HepG2 (cell line): ENCODE data around the gene SOCS7. TPM values are rescaled to one million over a fixed set of nuclear protein-coding genes. Genes with fewer than 3 reads are reported as not detected.

Experiments
- ATAC-seq: fragments of 200-7000 bp; cut with Tn5 transposase; 3 replicates; pipeline ENCODE4 v1.9.1; 2020; ENCODE audit warnings: mild to moderate bottlenecking, moderate library complexity
- BruUV-seq: library from RNA; stranded (reverse); fragments of 400-500 nt; replicated peaks from 2 replicates; lab custom pipeline; 2021; lab: Mats Ljungman, UMichigan
- CTCF ChIA-PET: fragments of 300-600 bp; formaldehyde crosslinking; extraction: SDS; loops from one replicate; lab custom pipeline; 2021; ENCODE audit warnings: low total read pairs, inconsistent platforms, low intra/inter-chr PET ratio; lab: Yijun Ruan, JAX
- POLR2A ChIA-PET: fragments of 350-600 bp; sonication (Branson Sonifier 250); formaldehyde crosslinking; loops from one replicate; lab custom pipeline; 2020; ENCODE audit warnings: antibody characterized with exemption, inconsistent platforms; lab: Yijun Ruan, JAX
- DNase-seq: peaks from one replicate; pipeline ENCODE4 v3.0.0-alpha.2; 2015; ENCODE audit warnings: low spot score
- FAIRE-seq: peaks from 3 replicates; lab custom pipeline; 2011; peaks lifted over from hg19 to GRCh38; lab: Jason Lieb, UNC
- H2AFZ ChIP-seq: one replicate; pipeline ENCODE4 v1.6.1; 2011; ENCODE audit warnings: low read length, inconsistent platforms
- H3K27ac ChIP-seq: fragments of 300-600 bp; 3 replicates; pipeline ENCODE4 v1.8.0; 2011; ENCODE audit warnings: mixed run types, mild to moderate bottlenecking, mixed read lengths, low read length, inconsistent platforms; ENCODE audit not compliant: insufficient read depth; ENCODE audit errors: extremely low read length
- H3K27me3 ChIP-seq, 2 experiments: fragments of 200-600 bp in 1 of 2; 2 replicates in 1 of 2; 3 replicates in 1 of 2; pipeline versions ENCODE4 v1.6.0 to v1.8.0; 2011; ENCODE audit warnings: low read length in 2 of 2, mild to moderate bottlenecking in 2 of 2, moderate library complexity in 2 of 2, inconsistent platforms in 1 of 2; ENCODE audit not compliant: insufficient read depth in 2 of 2, control insufficient read depth in 1 of 2
- H3K36me3 ChIP-seq, 2 experiments: fragments of 200-600 bp in 1 of 2; replicated peaks in 1 of 2; 2 replicates in 1 of 2; 3 replicates in 1 of 2; pipeline versions ENCODE4 v1.5.1 to v1.8.0; 2011; ENCODE audit warnings: low read length in 2 of 2, inconsistent platforms in 1 of 2; ENCODE audit not compliant: insufficient read depth in 2 of 2, control insufficient read depth in 1 of 2
- H3K4me1 ChIP-seq: 2 replicates; pipeline ENCODE4 v1.5.1; 2012; ENCODE audit warnings: low read length, inconsistent platforms; ENCODE audit not compliant: insufficient read depth
- H3K4me2 ChIP-seq: 2 replicates; pipeline ENCODE4 v1.6.0; 2011; ENCODE audit warnings: low read depth, low read length, inconsistent platforms
- H3K4me3 ChIP-seq, 3 experiments: fragments of 200-600 bp in 1 of 3; sonication (generic), shearing (Covaris generic) in 1 of 3; replicated peaks in 1 of 3; 2 replicates each; pipeline ENCODE4 v1.5.1; 2011 to 2016; ENCODE audit warnings: low read length in 3 of 3, inconsistent platforms in 2 of 3, low read depth in 2 of 3, mild to moderate bottlenecking in 2 of 3, control low read depth in 1 of 3, mixed read lengths in 1 of 3; ENCODE audit not compliant: insufficient read depth in 1 of 3
- H3K79me2 ChIP-seq: one replicate; pipeline ENCODE4 v1.6.1; 2011; ENCODE audit warnings: low read length, inconsistent platforms; ENCODE audit not compliant: insufficient read depth
- H3K9ac ChIP-seq: 2 replicates; pipeline ENCODE4 v1.6.0; 2011; ENCODE audit warnings: mild to moderate bottlenecking, low read depth, low read length, inconsistent platforms; ENCODE audit not compliant: insufficient read depth
- H3K9me3 ChIP-seq: 2 replicates; pipeline ENCODE4 v1.5.1; 2012; ENCODE audit warnings: mild to moderate bottlenecking, low read length
- H4K20me1 ChIP-seq: 2 replicates; pipeline ENCODE4 v1.6.0; 2011; ENCODE audit warnings: inconsistent platforms, mild to moderate bottlenecking, low read length, moderate library complexity; ENCODE audit not compliant: insufficient read depth
- CENPX ChIP-seq: sonication (generic); formaldehyde crosslinking; IDR thresholded peaks from 2 replicates; pipeline ENCODE4 v1.9.0; 2021; ENCODE audit warnings: mild to moderate bottlenecking, missing genetic modification reagents, moderate library complexity
- GTF2F1 ChIP-seq: fragments of 150-350 bp; IDR thresholded peaks from 2 replicates; pipeline ENCODE4 v1.6.1; 2014; ENCODE audit warnings: low read length
- HIVEP1 ChIP-seq: sonication (generic); formaldehyde crosslinking; IDR thresholded peaks from 2 replicates; pipeline ENCODE4 v1.4.0; 2020; ENCODE audit warnings: mild to moderate bottlenecking, missing genetic modification reagents
- HNRNPL ChIP-seq: fragments of 200-400 bp; formaldehyde crosslinking; IDR thresholded peaks from 2 replicates; pipeline ENCODE4 v1.6.1; 2017; ENCODE audit warnings: mild to moderate bottlenecking, low read depth, low read length
- NFYC ChIP-seq: IDR thresholded peaks from 2 replicates; pipeline ENCODE4 v1.6.1; 2016; ENCODE audit warnings: missing genetic modification reagents, missing compliant biosample characterization
- ZNF737 ChIP-seq: sonication (generic); formaldehyde crosslinking; IDR thresholded peaks from 2 replicates; pipeline ENCODE4 v1.5.0; 2020; ENCODE audit warnings: missing genetic modification reagents, mild to moderate bottlenecking, borderline replicate concordance
- WGBS: methylation state at CpG from one replicate; pipeline ENCODE4 v1.1.6; 2017; ENCODE audit warnings: low lambda C conversion rate; 5-methylcytosine and 5-hydroxymethylcytosine counted together
- in situ Hi-C: cut with HindIII; loops from 2 replicates; pipeline ENCODE4 v1.10.0; 2017; ENCODE audit warnings: low pct_unique_long_range_greater_than_20kb; ENCODE audit not compliant: extremely low pct_ligation_motif_present
- intact Hi-C: fragments of 100-400 bp; cut with micrococcal nuclease; formaldehyde crosslinking; loops from one replicate; pipeline ENCODE4 v1.10.0; 2022; ENCODE audit not compliant: unreplicated experiment
- polyA plus RNA-seq, 8 experiments: library from polyadenylated mRNA; depleted of rRNA in 3 of 8; stranded (reverse) in 7 of 8; unstranded in 1 of 8; fragments of >200 nt; fragmentation: Illumina TruSeq in 4 of 8; extraction: Trizol in 4 of 8; gene quantifications; 2 replicates each; pipeline versions ENCODE4 v1.2.1 to v1.2.3, GENCODE V29; 2011 to 2016; ENCODE audit warnings: low read depth in 4 of 8, missing spikeins in 1 of 8, mixed read lengths in 1 of 8; ENCODE audit not compliant: insufficient read depth in 1 of 8
- total RNA-seq, 5 experiments: library from RNA; depleted of rRNA; stranded (reverse); fragments of >200 nt; fragmentation: Illumina TruSeq; extraction: Trizol; gene quantifications; 2 replicates each; pipeline ENCODE4 v1.2.3, GENCODE V29; 2016; ENCODE audit warnings: low read depth in 1 of 5
- TF ChIP-seq, protein P1 (sequence below): sonication (generic); formaldehyde crosslinking; IDR thresholded peaks from 2 replicates; pipeline ENCODE4 v1.9.0; 2021; ENCODE audit warnings: missing genetic modification reagents, borderline replicate concordance
- TF ChIP-seq, protein P2 (sequence below): sonication (generic); formaldehyde crosslinking; IDR thresholded peaks from 2 replicates; pipeline ENCODE4 v1.9.0; 2022; ENCODE audit warnings: missing genetic modification reagents, mild to moderate bottlenecking, borderline replicate concordance

The SOCS7 gene
- total and polyA plus RNA-seq, 2 of the 13 experiments (the other 11 are each of a cell fraction or from before 2014, with no cell fraction given), result 19.2 to 24.2 TPM

DNA sequence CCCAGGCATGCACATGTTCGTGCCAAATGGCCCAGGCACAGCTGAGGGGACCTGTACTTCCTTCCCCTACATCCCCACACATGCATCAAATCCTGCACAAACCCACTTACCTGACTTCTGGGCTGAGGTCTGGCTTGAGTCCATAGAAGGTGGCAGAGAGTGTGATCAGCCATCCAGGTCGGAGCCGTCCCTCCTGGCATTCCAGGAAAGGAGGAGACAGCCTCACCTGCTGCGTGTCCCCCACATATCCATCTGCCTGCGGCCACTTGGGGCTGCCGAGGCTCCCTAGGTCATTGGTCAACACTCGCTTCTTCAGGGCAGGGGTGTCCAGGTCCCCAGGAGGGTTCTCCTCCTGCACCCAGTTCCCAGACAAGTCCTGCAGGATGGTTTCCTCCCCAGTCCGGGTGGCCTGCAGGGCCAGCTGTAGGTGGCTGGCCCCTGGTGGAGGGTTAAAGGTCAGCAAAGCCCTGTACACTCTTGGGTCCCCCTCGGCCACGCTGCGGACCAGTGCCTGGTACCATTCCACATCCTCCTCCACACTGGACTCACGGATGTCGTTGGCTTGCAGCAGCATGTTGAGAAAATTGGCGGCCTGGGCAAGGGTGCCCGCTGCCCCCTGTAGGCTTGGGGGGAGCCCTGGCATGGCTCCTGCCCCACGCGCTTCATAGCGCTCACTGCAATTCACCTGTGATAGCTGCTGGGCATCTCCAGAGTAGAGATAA is 8.6 kb upstream of the SOCS7 start:
- no TSS peak for BruUV-seq
- POLR2A ChIA-PET, result no interaction called here
- Histone ChIP-seq H3K9ac (no peak overlapping the region), H3K4me2 (no peak overlapping the region)
- intact Hi-C loops, result no loop called here
- TF ChIP-seq HIVEP1 (no peak), HNRNPL (0 out of 2 replicates have a peak, but pooled peaks have one; percentile 51), CENPX (CRISPR knock-in tag) (no peak), GTF2F1 (no peak), ZNF737 (no peak), NFYC (CRISPR knock-in tag) (no peak)
- TF ChIP-seq, protein P1, sequence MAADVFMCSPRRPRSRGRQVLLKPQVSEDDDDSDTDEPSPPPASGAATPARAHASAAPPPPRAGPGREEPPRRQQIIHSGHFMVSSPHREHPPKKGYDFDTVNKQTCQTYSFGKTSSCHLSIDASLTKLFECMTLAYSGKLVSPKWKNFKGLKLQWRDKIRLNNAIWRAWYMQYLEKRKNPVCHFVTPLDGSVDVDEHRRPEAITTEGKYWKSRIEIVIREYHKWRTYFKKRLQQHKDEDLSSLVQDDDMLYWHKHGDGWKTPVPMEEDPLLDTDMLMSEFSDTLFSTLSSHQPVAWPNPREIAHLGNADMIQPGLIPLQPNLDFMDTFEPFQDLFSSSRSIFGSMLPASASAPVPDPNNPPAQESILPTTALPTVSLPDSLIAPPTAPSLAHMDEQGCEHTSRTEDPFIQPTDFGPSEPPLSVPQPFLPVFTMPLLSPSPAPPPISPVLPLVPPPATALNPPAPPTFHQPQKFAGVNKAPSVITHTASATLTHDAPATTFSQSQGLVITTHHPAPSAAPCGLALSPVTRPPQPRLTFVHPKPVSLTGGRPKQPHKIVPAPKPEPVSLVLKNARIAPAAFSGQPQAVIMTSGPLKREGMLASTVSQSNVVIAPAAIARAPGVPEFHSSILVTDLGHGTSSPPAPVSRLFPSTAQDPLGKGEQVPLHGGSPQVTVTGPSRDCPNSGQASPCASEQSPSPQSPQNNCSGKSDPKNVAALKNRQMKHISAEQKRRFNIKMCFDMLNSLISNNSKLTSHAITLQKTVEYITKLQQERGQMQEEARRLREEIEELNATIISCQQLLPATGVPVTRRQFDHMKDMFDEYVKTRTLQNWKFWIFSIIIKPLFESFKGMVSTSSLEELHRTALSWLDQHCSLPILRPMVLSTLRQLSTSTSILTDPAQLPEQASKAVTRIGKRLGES (CRISPR knock-in tag), result no peak
- TF ChIP-seq, protein P2, sequence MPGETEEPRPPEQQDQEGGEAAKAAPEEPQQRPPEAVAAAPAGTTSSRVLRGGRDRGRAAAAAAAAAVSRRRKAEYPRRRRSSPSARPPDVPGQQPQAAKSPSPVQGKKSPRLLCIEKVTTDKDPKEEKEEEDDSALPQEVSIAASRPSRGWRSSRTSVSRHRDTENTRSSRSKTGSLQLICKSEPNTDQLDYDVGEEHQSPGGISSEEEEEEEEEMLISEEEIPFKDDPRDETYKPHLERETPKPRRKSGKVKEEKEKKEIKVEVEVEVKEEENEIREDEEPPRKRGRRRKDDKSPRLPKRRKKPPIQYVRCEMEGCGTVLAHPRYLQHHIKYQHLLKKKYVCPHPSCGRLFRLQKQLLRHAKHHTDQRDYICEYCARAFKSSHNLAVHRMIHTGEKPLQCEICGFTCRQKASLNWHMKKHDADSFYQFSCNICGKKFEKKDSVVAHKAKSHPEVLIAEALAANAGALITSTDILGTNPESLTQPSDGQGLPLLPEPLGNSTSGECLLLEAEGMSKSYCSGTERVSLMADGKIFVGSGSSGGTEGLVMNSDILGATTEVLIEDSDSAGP (CRISPR knock-in tag), result no peak
- TF ChIP-seq, all 625 proteins: peak for 1
- no peak overlapping the region for H2AFZ ChIP-seq
- no peaks in the 10 kb centered on the region for H3K79me2 ChIP-seq
- WGBS, result 43% methylated on average over 11 of the region's 18 CpGs
- CTCF ChIA-PET, result no interaction called here
- no peak for FAIRE-seq
- H3K27ac ChIP-seq, result no peak overlapping the region
- peaks cover 1 to 13% of the 10 kb centered on the region in 2 experiments; a peak in 3 of 5 replicates for H3K27me3 ChIP-seq
- DNase-seq, result no peak
- no peaks in the 10 kb centered on the region for H4K20me1 ChIP-seq
- no peaks in the 10 kb centered on the region for H3K36me3 ChIP-seq
- in situ Hi-C loops, result no loop called here
- no peak; the same call in 2 of the 3 replicates for ATAC-seq
- H3K4me3 ChIP-seq, result no peak overlapping the region
- H3K9me3 ChIP-seq, result no peaks in the 10 kb centered on the region
- peaks cover 13% of the 10 kb centered on the region for H3K4me1 ChIP-seq
